DMS79 (cell line): ENCODE data around the gene MGST2.
"Not testable (repeated sequence)": the region's sequence is repeated elsewhere in the genome, so short reads cannot be mapped to it uniquely, and the experiment has no call there.

Experiments used
- DNase-seq: peaks from one replicate; lab custom pipeline; 2025; lab: John Stamatoyannopoulos, UW

MGST2 gene

DNA sequence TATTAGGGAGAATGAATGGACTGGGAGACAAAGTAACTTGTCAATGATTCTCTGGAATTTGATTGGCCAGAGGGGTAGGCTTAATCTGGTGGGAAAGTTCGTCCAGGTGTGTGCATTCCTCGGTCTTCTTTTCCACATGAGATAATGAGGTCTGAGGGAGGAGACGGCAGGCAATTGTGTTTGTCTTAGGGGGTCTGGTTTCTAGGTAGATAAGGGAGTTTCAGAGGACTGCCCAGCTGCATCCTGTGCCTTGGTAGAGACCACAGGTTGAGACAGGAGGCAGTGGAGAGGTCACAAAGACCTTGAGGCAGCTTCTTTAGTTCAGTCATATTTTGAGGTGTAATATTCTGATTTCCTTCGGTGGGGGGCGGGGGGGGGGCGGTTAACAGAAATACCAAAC is 4.3 kb downstream of the MGST2 start:
- DNase-seq = no peak

DNA sequence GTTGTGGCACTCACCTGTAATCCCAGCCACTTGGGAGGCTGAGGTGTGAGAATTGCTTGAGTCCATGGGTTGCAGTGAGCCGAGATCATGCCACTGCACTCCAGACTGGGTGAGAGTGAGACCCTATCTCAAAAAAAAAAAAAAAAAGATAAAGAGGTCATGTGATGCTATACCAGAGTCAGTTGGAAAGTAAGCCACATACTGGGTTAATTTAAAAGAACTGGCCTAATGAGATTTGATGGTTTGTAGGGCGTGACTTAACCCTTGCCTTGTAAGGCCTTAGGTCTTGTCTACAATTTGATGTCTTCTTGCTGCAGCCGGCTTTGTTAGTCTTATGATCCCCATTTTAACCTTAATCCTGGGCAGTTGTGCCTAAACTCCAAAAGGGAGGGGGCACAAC is 5.2 kb downstream of the MGST2 start:
- DNase-seq = no peak

DNA sequence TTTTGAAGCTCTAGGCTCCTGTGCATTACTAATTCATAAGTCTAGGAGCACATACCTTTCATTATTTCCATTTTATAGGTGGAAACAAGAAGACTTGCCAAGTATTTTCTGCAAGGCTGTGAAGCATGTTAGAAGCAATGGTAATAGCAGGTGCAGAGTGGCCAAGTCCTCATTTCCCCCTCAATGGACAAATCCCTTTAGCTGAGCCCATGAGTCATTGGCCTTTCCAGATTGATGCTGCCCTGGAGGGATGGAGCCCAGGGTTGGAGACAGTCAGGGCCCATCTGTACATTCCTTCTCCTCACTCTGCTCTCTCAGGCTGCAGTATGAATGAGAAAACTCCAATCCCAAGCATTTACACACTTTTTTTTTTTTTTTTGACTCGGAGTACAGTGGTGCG is 6.6 kb downstream of the MGST2 start:
- DNase-seq = no peak

DNA sequence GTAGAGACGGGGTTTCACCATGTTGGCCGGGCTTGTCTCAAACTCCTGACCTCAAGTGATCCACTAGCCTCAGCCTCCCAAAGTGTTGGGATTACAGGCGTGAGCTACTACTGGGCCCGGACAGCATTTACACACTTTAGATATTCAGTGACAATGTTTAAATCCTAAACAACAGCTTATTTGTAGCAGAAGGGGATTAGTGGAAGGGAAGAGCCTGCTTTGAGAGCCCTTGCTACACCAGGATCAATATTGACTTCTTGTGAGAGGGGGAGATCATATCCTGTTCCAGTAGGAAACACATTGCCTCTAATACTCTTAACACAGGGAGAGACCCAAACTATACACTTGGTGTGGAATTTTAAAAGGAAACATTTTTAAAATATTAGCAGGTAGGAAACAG is 7.1 kb downstream of the MGST2 start:
- DNase-seq = no peak

DNA sequence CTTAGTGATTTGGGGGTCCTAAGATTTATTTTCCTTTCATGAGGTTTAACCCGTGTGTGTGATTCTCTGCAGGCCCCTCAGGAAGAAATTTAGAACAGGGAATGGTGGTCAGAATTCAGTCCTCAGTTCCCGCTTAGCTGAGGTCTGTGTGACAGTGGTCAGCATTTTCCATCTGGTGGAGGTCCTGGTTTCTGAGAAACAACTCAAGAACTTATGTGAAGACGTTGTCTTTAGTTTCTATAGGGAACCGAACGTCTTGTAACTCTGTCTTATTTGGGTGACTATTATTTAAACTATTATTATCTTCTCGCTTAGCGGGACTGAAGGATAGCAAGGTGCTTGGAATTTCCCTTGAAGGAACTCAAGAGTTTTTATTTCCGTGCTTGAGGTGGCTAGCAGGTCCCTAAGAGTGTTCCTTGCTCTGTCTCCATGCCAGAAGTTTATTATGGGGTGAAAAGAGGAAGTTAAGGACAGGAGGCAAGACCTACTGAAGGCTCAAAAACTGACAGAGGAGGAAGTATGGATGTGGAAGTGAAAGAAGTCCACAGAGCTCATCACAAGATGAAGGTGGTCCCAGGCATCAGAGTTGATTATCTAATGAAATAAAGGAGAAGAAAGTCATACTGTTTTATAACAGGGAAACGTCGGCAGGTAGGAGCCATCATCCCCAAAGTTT is 9.4 kb downstream of the MGST2 start:
- no peak for DNase-seq

DNA sequence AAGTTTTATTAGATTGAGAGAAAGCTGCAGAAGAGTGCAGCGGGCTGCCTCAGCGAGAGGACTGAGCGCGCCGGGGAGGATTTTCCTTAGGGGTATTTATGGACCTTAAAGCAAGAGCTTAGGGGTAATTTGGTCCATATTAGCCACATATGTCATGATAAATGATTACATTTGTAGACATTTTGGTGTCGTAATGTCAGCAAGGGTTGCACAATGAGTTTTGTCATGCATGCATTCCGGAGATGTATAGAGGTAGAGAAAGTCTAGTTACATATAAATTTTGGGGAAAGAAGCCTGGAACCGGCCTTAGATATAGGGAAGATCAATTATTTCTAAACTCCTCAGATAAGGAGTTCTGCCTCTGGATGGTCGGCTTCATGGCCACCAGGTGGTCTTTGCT is 10.0 kb downstream of the MGST2 start:
- no peak for DNase-seq

DNA sequence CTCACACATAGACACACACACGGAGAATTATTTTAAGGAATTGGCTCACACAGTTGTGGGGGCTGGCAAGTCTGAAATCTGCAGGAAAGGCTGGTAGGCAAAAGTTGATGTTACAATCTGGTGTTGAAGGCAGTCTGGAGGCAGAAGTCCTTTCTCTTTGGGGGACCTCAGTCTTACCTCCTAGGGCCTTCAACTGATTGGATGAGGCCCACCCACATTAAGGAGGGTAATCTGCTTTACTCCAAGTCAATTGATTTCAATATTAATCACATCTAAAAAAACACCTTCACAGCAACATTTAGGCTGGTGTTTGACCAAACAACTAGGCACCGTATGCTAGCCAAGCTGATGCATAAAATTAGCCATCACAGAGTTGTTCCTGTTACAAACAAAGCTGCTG is 10.7 kb downstream of the MGST2 start:
- DNase-seq = no peak

DNA sequence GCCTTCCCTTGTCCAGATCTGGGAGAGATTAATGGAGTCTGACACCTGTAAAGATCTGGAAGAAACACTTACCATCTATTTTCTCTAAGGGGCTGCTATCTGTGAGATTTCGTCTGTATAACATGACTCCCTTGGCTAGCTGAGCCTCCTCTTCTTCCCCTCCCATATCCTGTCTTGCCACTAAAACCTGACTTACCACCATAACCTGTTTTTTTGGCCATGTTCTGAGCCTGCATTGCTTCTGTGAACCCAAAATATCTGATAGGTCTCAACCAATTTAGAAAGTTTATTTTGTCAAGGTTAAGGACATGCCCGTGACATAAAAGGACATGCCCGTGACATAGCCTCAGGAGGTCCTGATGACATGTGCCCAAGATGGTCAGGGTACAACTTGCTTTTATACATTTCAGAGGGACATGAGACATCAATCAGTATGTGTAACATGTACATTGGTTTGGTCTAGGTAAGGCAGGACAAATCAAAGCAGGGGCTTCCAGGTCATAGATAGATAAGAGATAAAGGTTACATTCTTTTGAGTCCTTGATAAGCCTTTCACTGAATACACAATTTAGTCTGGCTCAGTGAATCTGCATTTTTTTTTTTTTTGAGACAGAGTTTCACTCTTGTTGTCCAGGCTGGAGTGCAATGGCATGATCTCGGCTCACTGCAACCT is 11.4 kb downstream of the MGST2 start:
- DNase-seq = no peak

DNA sequence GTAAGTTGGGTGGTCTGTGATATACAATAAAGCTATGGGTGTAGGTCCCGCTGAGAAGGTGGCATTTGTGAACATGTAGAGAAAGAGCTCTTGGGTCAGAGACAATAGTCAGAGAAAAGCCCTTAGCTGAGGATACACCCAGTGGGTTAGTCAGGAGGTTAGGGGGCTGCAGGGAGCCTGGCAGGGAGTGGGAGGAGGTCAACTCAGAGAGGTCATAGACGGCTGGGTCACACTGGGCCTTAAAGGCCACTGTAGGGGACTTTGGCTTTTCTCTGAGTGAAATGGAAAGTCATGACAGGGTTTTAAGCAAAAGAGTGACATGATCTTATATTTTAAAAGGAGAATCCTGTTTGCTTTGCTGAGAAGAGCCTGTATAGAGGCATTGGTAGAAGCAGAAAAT is 16.7 kb downstream of the MGST2 start:
- DNase-seq = no peak

DNA sequence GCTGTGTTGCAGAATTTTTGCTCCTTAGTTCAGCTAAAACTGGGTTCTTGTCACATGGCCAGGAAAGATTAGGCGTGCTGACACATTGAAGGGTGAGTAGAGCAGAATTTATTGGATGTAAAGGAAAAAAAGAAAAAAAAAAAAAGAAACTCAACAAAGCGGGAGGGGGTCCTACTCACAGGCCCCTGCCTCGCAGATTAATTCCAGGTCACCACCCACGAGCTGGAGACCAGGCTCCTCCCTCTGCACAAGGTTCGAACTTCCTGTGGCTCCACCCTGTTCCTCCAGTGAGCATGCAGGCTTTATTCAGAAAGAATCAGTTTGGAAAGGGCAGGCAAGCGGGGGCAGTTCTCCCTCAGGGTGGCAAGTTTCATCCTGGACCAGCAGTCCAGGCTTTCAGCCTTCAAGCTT is 17.1 kb downstream of the MGST2 start:
- no peak for DNase-seq

DNA sequence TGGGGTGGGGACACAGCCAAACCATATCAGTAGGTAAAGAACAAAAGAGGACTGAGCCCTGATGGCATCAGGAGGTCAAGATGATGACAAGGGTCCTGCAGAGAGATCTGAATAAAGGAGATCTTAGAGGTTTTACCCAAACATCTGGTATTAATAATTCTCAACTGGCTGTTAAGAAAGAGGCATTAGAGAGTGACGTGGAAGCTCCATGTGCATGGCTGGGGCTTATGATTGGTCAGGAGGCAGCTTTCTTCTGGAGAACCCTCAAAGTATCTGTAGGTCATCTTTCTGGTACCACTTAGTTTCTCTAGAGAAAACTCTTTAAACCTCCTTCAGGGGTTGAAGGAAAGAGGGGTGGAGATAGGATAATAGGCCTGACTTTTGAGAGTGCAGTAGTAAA is 18.7 kb downstream of the MGST2 start:
- DNase-seq = no peak

DNA sequence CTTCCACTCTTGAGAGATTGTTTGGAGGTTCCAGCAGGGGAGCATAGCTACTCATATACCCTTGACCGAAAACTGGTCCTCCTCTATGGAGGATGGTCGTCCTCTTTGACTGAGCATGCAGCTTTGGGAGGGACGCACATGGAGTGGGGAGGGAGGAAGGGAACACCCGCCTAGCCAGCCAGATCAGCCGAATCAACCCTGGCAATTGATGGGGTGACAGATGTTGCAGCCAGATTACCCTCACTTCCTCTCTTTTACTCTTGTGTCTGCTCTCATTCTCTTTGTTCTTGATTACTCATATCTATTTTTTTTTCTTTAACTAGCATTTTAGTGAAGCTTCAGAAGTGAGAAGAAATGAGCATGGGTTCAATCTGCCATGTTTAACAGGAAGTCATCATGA is 19.6 kb downstream of the MGST2 start:
- DNase-seq = no peak

DNA sequence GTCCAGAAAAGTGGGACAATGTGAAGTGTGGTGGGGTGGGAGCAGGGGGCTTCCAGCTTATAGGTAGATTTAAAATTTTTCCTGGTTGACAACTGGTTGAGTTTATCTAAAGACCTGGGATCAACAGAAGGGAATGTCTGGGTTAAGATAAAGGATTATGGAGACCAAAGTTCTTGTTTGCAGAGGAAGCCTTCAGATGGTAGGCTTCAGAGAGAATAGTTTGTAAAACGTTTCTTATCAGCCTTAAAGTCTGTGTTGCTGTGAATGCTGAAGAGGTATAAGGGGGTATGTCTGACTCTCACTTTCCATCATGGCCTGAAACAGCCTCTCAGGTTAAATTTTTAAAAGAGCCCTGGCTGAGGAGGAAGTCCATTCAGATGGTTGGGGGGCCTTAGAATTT is 20.5 kb downstream of the MGST2 start:
- no peak for DNase-seq

DNA sequence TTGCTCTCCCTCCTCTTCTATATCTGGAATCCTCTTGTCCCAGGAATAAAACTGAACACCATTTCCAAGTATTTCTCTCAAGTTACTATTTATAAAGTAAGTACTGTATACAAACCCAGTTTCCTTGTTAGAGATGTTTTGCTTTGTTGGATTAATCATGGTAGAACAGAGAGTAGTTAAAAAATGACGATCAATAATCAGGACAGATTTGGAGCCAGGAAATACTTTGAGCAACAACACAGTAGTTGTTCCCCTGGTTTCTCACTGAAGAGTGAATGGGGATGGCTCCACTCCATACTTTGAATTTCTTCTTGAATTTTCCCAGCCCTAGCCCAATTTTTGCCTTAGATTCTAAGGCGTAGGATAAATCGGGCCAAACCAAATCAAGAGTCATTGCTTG is 21.4 kb downstream of the MGST2 start:
- no peak for DNase-seq

DNA sequence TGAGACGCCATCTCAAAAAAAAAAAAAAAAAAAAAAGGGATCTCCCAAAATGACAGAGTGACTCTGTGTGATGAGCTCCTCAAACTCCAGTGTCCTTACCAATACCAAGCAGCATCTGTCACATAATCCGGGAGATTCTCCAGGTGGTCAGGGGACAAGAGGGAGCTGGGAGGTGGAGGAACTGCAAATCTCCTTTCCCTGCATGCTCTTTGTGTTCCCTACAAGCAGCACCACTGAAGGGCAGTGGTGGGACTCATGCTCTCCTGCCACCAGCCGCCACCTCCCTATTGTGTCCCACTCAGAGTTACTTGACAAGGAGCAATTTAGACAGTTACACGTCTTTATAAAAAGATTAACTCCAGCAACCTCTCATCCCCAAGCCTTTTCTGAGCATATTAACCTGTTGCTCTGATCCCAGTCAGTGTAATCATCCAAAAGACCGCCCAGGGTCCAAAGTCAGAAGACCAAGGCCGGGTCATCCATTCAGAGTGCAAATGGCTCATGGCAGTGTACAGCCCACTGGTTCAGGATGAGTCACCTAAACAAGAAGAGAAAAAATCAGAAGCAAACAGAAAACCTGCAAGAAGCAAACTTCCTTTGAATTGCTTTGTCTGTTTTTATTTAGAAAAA is 23.6 kb downstream of the MGST2 start:
- DNase-seq = no peak

DNA sequence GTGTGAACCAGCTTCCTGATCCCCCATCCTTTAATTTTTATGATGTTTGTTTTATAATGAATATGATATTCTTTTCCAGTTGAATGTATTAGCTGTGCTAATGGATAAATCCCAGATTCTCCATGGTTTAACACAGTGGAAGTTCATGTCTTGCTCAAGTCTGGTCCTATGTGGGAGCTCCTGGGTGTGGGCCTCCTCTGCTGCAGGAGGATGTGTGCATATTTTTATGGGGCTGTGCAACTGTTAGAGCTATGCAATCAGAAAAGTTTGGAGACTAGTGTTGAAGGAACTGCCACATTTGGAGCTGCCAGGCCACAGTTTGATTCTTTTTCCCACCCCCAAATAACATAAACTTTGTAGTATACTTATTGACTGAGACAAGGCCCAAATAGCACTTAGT is 24.8 kb downstream of the MGST2 start:
- no peak for DNase-seq

DNA sequence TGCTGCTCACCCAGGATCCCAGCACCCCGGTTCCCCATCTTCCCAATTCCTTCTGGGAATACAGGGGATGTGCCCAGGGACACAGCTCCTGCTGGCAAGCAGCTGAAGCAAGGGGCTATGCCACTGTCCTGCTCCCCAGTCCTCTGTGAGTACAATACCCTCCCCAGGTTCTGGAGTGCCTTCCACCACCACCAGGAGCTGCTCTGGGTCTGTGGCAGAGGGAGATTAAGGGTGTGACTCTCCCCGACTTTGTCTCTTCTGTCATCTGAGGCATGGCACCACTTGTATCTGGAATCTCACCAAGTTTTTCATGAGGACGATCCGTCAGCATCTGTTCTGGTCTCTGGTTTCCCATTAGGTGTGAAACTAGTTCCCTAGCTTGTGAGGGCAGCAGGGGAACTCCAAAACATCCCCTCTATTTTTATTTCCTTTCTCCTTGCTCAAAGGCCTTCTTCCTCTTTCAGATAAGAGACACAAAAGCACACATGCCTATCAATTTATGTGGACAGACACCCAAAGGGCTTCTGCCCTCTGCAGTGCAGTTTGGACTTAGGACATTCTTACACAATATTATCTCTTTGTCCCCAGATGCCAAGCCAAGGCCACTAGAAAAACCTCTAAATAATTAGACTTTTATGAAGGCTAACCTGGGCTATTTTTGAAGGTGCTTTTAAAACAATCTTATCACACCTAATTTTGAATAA is 26.8 kb downstream of the MGST2 start:
- DNase-seq = no peak

DNA sequence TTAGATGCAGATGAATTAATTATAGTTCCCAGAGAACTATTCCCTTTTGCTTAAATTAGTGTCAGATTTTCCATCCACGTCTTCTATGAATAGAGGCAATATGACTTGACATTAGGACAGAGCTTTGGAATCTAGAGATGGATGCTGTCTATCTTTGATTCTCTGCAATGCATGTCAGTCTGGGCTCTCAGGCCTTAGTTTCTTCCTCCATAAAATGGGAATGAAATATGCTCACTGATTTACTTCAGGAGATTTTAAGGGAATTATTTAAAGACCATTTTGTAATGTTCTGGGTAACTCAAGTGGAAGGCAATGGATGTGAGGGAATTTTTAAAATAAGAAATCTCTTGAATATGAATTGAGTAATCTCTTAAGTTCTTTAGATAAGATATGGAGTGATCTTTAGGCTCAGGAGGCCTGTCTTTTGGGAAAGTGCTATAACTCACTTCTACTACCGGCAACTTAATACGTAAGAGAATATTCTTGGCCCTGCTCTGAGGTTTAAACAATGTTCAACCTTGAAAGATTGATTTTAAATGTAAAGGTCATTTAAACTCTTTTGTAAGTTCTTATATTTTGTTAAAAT is 29.0 kb downstream of the MGST2 start:
- no peak for DNase-seq

DNA sequence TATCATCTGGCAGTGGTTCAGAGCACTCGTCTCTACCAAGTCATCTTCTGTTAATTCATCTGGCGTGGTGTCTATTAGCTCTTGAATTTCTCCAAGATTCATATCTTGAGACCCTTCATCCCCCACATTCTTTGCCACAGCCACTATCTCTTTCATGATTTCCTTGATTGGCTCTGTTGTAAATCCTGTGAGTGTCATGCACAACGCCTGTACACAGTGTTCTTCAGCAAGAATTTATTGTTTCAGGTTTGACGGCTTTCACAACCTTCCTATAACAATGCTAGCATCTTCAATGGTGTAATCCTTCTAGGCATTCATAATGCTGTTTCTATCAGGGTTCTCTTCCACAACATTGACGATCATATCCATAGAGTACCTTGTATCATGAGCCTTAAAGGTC is 30.9 kb downstream of the MGST2 start:
- DNase-seq = no peak

DNA sequence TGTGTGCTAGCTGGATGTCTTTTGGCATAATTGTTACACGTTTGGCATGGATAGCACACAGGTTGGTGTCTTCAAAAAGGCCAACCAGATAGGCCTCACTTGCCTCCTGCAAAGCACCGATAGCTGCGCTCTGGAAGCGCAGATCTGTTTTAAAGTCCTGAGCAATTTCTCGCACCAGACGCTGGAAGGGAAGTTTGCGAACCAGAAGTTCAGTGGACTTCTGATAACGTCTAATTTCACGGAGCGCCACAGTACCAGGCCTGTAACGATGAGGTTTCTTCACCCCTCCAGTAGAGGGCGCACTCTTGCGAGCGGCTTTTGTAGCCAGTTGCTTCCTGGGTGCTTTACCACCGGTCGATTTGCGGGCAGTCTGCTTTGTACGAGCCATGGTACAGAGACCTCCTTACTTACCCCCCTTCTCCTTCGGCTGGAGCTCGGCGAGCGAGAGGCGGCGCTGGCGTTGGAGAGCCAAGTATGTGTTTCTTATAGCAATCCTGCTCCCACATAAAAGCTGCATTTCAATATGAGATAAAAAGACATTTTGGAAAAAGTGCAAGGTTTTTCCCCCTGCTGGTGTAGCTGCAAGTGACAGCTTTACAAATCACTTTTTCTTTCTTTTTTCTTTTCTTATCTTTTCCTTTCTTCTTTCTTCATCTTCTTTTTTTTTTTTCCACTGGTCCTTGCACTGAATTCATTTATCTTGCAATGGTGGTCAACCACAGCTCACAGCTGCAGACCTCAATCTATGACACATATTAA is 32.7 kb downstream of the MGST2 start:
- DNase-seq = not testable (repeated sequence)

DNA sequence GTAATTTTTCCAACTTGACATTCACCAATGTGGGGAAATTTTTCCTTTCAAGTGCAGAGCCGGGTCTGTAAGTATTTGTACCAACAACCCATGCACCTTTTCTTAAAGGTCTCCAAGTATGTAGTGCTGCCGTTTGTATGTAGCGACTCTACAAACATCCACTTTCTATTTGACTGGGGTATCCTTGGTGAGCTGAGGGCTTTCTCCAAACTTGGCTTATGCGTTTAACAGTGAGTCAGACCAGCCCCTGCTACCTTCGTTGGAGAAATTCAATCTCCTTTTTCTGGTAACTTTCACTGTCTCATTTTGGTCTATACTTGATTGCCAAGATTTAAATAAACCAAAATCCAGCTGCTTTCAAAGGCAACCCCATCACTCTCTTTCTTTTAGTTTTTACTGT is 34.9 kb downstream of the MGST2 start:
- DNase-seq = no peak

DNA sequence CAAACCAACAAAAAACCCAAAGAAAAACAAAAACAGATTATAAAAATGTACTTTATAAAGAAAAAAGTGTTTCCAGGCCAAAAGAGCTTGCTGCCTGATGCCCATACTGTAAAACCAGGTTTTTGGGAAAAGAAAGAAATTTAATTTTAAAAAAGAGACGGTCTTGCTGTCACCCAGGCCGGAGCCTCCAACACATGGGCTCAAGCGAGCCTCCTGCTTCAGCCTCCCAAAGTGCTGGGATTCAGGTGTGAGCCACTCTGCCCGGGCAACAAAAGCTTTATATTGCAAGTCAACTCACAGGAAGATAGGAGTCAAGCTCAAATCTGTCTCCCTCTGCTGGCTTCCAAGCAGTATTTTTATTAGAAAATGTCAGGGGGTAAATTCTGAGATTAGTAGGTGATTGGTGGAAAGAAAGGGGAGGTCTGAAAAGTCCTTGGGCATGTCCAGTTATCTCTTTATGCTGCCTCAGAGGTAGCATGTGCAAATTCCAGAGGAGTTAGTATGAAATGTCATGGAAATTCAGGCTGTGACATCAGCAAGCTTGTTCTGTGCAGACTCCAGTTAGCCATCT is 39.4 kb downstream of the MGST2 start:
- DNase-seq = no peak
